KBM-7 (cell line): ENCODE measurements around the gene LIF.

Experiments used
- DNase-seq: peaks from one replicate; pipeline ENCODE4 v3.0.0-alpha.2; 2015
- in situ Hi-C: fragments of 300-500 bp; cut with MboI; formaldehyde crosslinking; loops from 2 replicates; pipeline ENCODE4 v1.14.3; 2020; ENCODE audit warnings: low sequenced_read_pairs, low pct_unique_long_range_greater_than_20kb, mixed read lengths

The LIF gene

GRCh38 chr22:30285176-30285845 lies 38.8 kb upstream of the LIF start:
- in situ Hi-C loops, result no loop called here
- no peak for DNase-seq

- no peak for DNase-seq
- in situ Hi-C loops, result no loop called here
These were observed 38.1 kb upstream of the LIF start for GRCh38 chr22:30284666-30285065.

GRCh38 chr22:30284172-30284571 lies 37.6 kb upstream of the LIF start:
- in situ Hi-C loops, result no loop called here
- no peak for DNase-seq

GRCh38 chr22:30283342-30283741 lies 36.8 kb upstream of the LIF start:
- in situ Hi-C loops, result no loop called here
- DNase-seq, result no peak

DNA sequence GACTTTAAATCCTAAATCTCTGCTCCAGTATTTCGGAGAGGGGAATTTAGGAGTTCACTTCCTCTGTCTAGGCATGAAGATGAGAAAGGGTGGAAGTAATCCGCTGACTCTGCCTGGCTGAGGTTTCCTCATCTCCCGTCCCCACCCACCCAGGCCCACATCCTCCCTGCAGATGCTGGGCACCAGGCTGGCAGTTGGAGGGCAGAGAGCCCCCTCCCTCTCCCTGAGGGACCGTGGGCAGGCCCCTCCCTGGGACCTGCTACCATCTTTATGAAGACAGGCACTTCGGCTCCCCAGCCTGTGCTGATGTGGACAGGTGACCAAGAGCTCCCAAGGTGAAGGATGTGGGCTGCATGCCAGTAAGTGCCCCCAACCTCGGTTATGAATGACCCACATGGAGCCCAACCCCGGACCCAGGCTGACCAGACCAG lies 36.1 kb upstream of the LIF start:
- in situ Hi-C loops, result no loop called here
- no peak for DNase-seq

- no peak for DNase-seq
- in situ Hi-C loops, result no loop called here
These were observed 33.9 kb upstream of the LIF start for GRCh38 chr22:30280505-30280904.

DNA sequence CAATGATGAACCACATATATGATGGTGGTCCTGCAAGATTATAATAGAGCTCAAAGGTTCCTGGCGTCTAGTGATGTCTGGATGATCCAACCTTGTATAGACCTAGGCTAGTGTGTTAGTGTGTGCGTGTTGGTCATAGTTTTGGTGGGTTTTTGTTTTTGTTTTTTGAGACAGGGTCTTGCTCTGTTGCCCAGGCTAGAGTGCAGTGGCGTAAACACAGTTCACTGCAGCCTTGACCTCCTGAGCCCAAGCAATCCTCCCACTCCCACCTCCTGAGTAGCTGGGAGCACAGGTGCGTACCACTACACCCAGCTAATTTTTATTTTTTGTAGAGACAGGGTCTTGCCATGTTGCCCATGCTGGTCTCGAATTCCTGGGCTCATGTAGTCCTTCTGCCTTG lies 33.4 kb upstream of the LIF start:
- DNase-seq, result no peak
- in situ Hi-C loops, result no loop called here

DNA sequence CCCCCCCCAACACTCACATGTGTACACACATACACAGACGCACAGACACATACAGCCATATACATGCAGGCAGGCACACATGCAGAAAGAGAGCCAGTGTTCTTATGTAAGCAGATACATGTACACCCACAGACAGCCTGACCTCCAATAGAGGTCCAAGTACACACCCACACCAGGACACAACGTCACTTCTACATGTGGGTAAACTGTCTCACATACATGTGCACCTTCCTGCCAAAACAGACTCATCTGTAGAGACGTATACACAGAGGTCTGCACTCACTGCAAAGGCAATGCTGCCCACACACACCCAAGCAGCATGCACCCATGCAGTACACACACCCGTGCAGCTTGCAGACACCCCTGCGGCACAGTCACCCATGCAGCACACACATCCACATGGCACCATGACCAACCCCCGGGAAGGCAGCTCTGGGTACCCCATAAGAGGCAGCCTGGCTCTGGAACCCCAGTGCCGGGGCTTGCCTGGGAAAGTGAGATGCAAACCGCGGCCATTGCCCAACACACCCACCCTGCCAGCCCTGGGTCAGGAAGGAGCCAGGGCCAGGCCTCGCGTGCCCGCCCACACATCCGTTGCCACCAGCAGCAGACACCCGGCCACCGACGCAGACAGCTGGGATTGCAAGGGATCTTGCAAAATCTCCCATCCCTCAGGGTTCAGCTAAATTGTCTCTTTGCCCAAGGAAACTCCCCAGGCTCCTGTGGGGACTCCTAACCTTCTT lies 32.7 kb upstream of the LIF start:
- in situ Hi-C loops, result no loop called here

GRCh38 chr22:30277547-30278344 lies 31.2 kb upstream of the LIF start:
- in situ Hi-C loops, result no loop called here
- peak; percentile 57 for DNase-seq

More for the DNA sequence above, 32.7 kb upstream of the LIF start:
- peak; percentile 62 for DNase-seq

DNA sequence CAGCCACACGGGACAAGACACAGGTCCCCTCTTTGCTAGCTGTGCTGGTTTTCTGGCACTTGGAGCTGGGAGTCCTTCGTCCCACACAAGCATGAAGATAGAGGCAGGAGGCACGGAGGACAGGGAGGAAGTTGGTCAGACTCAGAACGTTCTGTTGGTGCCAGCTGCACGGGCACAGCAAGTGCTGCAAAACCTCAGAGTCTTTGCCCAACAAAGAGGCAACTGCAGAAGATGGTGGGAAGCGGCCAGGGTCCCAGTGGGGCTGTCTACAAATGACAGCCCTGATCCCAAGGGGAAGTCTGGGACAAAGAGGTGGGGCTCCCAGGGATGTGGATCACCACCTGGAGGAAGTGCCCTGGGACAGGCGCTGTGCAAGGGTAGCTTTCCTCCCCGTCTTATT lies 29.5 kb upstream of the LIF start:
- no peak for DNase-seq
- in situ Hi-C loops, result no loop called here

- in situ Hi-C loops, result no loop called here
- no peak for DNase-seq
These were observed 29.1 kb upstream of the LIF start for GRCh38 chr22:30275625-30276024.

- in situ Hi-C loops, result no loop called here
- no peak for DNase-seq
These were observed 27.9 kb upstream of the LIF start for GRCh38 chr22:30274437-30274812.

DNA sequence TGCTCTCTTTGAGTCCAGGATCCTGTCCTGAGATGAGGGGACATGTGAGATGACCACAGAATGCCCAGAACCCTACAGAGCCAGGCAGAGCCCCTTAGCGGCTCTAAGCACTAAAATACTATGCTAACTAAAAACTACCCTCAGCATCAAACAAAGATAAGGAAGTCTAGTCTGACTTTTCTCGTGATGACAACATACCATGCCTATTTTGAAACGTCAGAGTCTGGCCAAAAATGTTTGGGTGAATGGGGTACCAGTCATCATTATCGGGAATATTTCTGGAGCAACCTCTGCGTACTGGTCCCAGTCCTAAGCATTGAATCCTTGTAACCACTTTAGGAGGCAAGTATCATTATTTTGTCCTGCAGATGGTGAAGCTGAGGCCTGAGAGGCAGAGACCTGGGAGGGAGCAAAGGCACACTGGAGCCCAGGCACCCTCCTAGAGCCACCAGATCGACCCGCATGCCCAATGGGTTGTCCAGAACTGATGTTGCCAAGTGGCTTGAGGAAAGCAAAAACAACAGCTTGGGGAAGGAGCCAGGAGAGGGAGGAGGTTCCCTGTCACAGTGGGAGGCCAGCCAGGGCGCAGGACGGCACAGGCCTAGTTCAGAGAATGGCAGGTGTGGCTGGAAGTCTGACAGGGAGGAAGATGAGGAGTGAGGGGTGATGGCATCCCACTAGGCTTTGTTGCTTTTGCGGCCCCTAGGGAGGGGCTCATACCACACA lies 27.3 kb upstream of the LIF start:
- no peak for DNase-seq
- in situ Hi-C loops, result no loop called here

GRCh38 chr22:30272781-30273601 lies 26.4 kb upstream of the LIF start:
- DNase-seq, result no peak
- in situ Hi-C loops, result no loop called here

- in situ Hi-C loops, result no loop called here
- peak; percentile 53 for DNase-seq
These were observed 24.3 kb upstream of the LIF start for GRCh38 chr22:30270832-30271231.

DNA sequence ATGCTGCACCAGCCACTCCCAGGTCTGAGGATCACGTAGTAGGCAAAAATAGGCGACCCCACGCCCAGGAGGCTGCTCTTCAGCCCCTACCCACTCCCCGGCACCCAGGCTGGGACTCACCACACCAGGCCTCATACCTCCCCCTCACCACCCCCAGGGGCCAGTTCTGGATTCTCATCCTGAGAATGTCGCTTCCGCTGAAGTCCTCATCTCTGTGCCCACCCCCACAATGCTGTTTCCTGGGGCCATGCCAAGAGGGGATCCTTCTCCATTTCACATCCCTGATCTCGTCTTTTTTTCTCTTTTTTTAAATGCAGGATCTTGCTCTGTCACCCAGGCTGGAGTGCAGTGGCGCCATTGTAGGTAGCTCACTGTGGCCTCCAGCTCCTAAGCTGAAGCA lies 21.8 kb upstream of the LIF start:
- in situ Hi-C loops, result no loop called here
- DNase-seq, result no peak

GRCh38 chr22:30267382-30268302 lies 21.1 kb upstream of the LIF start:
- DNase-seq, result peak; percentile 76
- in situ Hi-C loops, result no loop called here
